OCI-LY7 (cell line): ENCODE measurements around the gene KCNMB2. TPM values are rescaled to one million over a fixed set of nuclear protein-coding genes. Genes with fewer than 3 reads are reported as not detected.

Experiments
- BruUV-seq: library from RNA; stranded (reverse); fragments of 400-500 nt; replicated peaks from 2 replicates; lab custom pipeline; 2021; lab: Mats Ljungman, UMichigan
- CTCF ChIA-PET: fragments of 300-600 bp; sonication (Branson Sonifier 250); formaldehyde crosslinking; loops from one replicate; lab custom pipeline; 2022; ENCODE audit warnings: antibody characterized with exemption; ENCODE audit not compliant: unreplicated experiment; lab: Charles Lee
- POLR2A ChIA-PET: fragments of 300-600 bp; sonication (Branson Sonifier 250); formaldehyde crosslinking; loops from one replicate; lab custom pipeline; 2022; ENCODE audit warnings: antibody characterized with exemption; lab: Charles Lee
- DNase-seq: peaks from one replicate; pipeline ENCODE4 v3.0.0-alpha.2; 2015; ENCODE audit warnings: low spot score
- H2AFZ ChIP-seq: fragments of 200-600 bp; sonication (generic), shearing (Covaris generic); 2 replicates; pipeline ENCODE4 v1.6.1; 2014; ENCODE audit warnings: mild to moderate bottlenecking, antibody characterized with exemption, low read length, moderate library complexity
- H3K27ac ChIP-seq: fragments of 200-600 bp; sonication (generic); 2 replicates; pipeline ENCODE4 v1.5.1; 2014; ENCODE audit warnings: mixed run types, low read depth, mild to moderate bottlenecking, moderate library complexity, low read length, inconsistent platforms; ENCODE audit not compliant: poor library complexity, severe bottlenecking
- H3K36me3 ChIP-seq: fragments of 200-600 bp; sonication (generic); 2 replicates; pipeline ENCODE4 v1.6.1; 2014; ENCODE audit warnings: mild to moderate bottlenecking, antibody characterized with exemption, low read length, moderate library complexity, mixed read lengths; ENCODE audit not compliant: insufficient read depth
- H3K4me1 ChIP-seq: fragments of 200-600 bp; sonication (generic); 2 replicates; pipeline ENCODE4 v1.5.1; 2014; ENCODE audit warnings: mild to moderate bottlenecking, low read length; ENCODE audit not compliant: insufficient read depth, poor library complexity, severe bottlenecking
- H3K4me2 ChIP-seq: fragments of 200-600 bp; sonication (generic); 2 replicates; pipeline ENCODE4 v1.6.1; 2014; ENCODE audit warnings: mild to moderate bottlenecking, low read length
- H3K4me3 ChIP-seq: fragments of 200-600 bp; sonication (generic); 2 replicates; pipeline ENCODE4 v1.5.1; 2014; ENCODE audit warnings: mild to moderate bottlenecking, low read depth, low read length; ENCODE audit not compliant: poor library complexity, severe bottlenecking
- H3K79me2 ChIP-seq: fragments of 200-600 bp; sonication (generic); 2 replicates; pipeline ENCODE4 v1.6.1; 2016; ENCODE audit warnings: low read depth, mild to moderate bottlenecking, low read length, moderate library complexity, mixed read lengths; ENCODE audit not compliant: insufficient read depth
- H3K9me2 ChIP-seq: fragments of 200-600 bp; sonication (generic); 2 replicates; pipeline ENCODE4 v1.6.1; 2016; ENCODE audit warnings: mild to moderate bottlenecking, low read length, mixed read lengths; ENCODE audit not compliant: insufficient read depth
- H3K9me3 ChIP-seq: fragments of 200-600 bp; sonication (generic); 2 replicates; pipeline ENCODE4 v1.6.1; 2014; ENCODE audit warnings: mild to moderate bottlenecking, mixed run types, low read length, mixed read lengths
- H4K20me1 ChIP-seq: fragments of 200-600 bp; sonication (generic); 2 replicates; pipeline ENCODE4 v1.6.1; 2014; ENCODE audit warnings: mild to moderate bottlenecking, antibody characterized with exemption, low read length, moderate library complexity, mixed read lengths; ENCODE audit not compliant: insufficient read depth
- EZH2phosphoT487 ChIP-seq: fragments of 200-600 bp; sonication (generic); IDR thresholded peaks from 2 replicates; pipeline ENCODE4 v1.6.1; 2018; ENCODE audit warnings: low read depth, borderline replicate concordance, mild to moderate bottlenecking, mixed run types, antibody characterized with exemption, low read length, moderate library complexity, mixed read lengths
- intact Hi-C: fragments of 100-400 bp; cut with micrococcal nuclease; formaldehyde crosslinking; loops from one replicate; pipeline ENCODE4 v1.10.0; 2022; ENCODE audit not compliant: unreplicated experiment
- total RNA-seq, 2 experiments: library from RNA; depleted of rRNA in 1 of 2; stranded (reverse); fragments of >200 nt in 1 of 2; shearing (Covaris generic) in 1 of 2; gene quantifications; 2 replicates each; pipeline ENCODE4 v1.2.3, GENCODE V29; 2014 to 2022
- TF ChIP-seq, protein P1 (sequence below): fragments of 200-600 bp; sonication (generic); conservative IDR thresholded peaks from 2 replicates; pipeline ENCODE4 v1.5.1; 2014; ENCODE audit warnings: mild to moderate bottlenecking, antibody characterized with exemption, low read length, moderate library complexity, mixed read lengths

The KCNMB2 gene
- total RNA-seq, 2 experiments from 2014 or later, result not detected

GRCh38 chr3:178628037-178628436 lies 91.8 kb downstream of the KCNMB2 start:
- TF ChIP-seq EZH2phosphoT487, result no peak
- TF ChIP-seq, protein P1, sequence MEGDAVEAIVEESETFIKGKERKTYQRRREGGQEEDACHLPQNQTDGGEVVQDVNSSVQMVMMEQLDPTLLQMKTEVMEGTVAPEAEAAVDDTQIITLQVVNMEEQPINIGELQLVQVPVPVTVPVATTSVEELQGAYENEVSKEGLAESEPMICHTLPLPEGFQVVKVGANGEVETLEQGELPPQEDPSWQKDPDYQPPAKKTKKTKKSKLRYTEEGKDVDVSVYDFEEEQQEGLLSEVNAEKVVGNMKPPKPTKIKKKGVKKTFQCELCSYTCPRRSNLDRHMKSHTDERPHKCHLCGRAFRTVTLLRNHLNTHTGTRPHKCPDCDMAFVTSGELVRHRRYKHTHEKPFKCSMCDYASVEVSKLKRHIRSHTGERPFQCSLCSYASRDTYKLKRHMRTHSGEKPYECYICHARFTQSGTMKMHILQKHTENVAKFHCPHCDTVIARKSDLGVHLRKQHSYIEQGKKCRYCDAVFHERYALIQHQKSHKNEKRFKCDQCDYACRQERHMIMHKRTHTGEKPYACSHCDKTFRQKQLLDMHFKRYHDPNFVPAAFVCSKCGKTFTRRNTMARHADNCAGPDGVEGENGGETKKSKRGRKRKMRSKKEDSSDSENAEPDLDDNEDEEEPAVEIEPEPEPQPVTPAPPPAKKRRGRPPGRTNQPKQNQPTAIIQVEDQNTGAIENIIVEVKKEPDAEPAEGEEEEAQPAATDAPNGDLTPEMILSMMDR, result no peak
- H3K27ac ChIP-seq, result no peak overlapping the region
- no peak overlapping the region for H3K4me3 ChIP-seq
- CTCF ChIA-PET, result no interaction called here
- no peaks in the 10 kb centered on the region for H4K20me1 ChIP-seq
- BruUV-seq, result no TSS peak
- no peak overlapping the region for H2AFZ ChIP-seq
- no peaks in the 10 kb centered on the region for H3K9me3 ChIP-seq
- H3K9me2 ChIP-seq, result no peaks in the 10 kb centered on the region
- no peak overlapping the region for H3K4me2 ChIP-seq
- no peaks in the 10 kb centered on the region for H3K79me2 ChIP-seq
- POLR2A ChIA-PET, result no interaction called here
- H3K36me3 ChIP-seq, result no peaks in the 10 kb centered on the region
- intact Hi-C loops, result no loop called here
- no peak for DNase-seq
- no peaks in the 10 kb centered on the region for H3K4me1 ChIP-seq

DNA sequence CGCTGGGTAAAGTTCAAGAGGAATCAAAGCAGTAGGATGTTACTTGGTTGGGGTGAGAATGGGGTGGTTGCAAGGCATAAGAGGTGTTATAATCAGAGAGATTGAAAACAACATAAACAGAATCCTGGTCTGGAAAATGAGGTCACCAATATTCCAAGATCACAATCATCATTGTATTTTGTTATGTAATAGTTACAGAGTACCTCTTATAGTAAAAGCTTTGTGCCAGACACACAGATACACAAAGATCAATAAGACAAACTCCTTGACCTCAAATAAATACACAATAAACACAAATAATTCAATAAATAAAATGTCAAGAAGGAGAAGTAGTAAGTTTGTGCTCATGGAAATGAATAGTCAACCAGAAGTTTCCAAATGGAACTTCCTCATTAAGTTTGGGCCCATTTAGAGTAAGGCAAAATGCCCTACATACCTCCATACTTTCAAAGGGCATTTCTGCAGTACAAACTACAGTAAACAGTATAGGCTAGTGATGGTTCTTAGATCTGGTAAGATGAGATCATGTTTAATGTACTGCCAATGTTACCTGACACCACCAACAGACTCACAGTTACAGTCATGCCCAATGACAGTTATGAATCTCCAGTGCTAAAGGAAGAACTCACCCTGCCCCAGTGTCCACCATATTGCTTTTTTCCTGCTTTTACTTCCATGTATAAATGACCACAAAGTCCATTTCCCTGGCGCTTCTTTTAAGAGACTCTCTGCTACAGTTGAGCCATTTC lies 93.4 kb downstream of the KCNMB2 start:
- H3K9me2 ChIP-seq, result no peaks in the 10 kb centered on the region
- no peak overlapping the region for H3K4me2 ChIP-seq
- H3K9me3 ChIP-seq, result no peaks in the 10 kb centered on the region
- H3K36me3 ChIP-seq, result no peaks in the 10 kb centered on the region
- no peaks in the 10 kb centered on the region for H3K79me2 ChIP-seq
- H3K4me3 ChIP-seq, result no peak overlapping the region
- no peak overlapping the region for H2AFZ ChIP-seq
- no peaks in the 10 kb centered on the region for H3K4me1 ChIP-seq
- no peak for TF ChIP-seq EZH2phosphoT487
- TF ChIP-seq, protein P1, result no peak
- intact Hi-C loops, result no loop called here
- H4K20me1 ChIP-seq, result no peaks in the 10 kb centered on the region
- ChIA-PET POLR2A (no interaction called here), CTCF (no interaction called here)
- no TSS peak for BruUV-seq
- H3K27ac ChIP-seq, result no peak overlapping the region
- no peak for DNase-seq

DNA sequence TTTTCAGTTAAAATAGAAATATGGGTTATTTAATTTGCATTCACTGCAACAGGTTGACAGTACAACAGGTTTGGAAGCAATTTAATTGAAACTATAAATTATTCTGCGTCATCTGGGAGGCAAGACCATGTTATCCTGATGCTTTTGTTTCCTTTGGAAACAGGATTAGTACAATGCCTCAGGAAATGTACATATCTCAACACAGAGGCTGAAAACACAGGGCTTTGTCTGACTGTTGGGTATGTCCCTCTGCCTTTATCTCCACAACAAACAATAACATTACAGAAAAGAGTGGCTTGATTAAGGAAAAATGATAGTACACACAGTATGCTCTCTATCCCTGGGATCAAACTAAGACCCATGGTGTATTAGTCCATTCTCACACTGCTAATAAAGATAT lies 95.7 kb downstream of the KCNMB2 start:
- Histone ChIP-seq H2AFZ (no peak overlapping the region), H4K20me1 (no peaks in the 10 kb centered on the region), H3K9me2 (no peaks in the 10 kb centered on the region), H3K4me1 (no peaks in the 10 kb centered on the region), H3K4me3 (no peak overlapping the region), H3K27ac (no peak overlapping the region), H3K36me3 (no peaks in the 10 kb centered on the region), H3K4me2 (no peak overlapping the region), H3K9me3 (no peaks in the 10 kb centered on the region), H3K79me2 (no peaks in the 10 kb centered on the region)
- CTCF ChIA-PET, result no interaction called here
- no peak for DNase-seq
- BruUV-seq, result no TSS peak
- intact Hi-C loops, result no loop called here
- POLR2A ChIA-PET, result no interaction called here
- no peak for TF ChIP-seq EZH2phosphoT487
- TF ChIP-seq, protein P1, result no peak
